NCI-H748 (cell line): ENCODE results near the gene KCNIP4.
"Not testable (repeated sequence)": the region's sequence is repeated elsewhere in the genome, so short reads cannot be mapped to it uniquely, and the experiment has no call there.

ENCODE experiments used
- DNase-seq: peaks from one replicate; lab custom pipeline; 2025; ENCODE audit not compliant: unreplicated experiment; lab: John Stamatoyannopoulos, UW

Gene KCNIP4

GRCh38 chr4:20787940-20788665 is 1160.5 kb downstream of the KCNIP4 start:
- DNase-seq = no peak

GRCh38 chr4:20783134-20783533 is 1165.4 kb downstream of the KCNIP4 start:
- DNase-seq = not testable (repeated sequence)

DNA sequence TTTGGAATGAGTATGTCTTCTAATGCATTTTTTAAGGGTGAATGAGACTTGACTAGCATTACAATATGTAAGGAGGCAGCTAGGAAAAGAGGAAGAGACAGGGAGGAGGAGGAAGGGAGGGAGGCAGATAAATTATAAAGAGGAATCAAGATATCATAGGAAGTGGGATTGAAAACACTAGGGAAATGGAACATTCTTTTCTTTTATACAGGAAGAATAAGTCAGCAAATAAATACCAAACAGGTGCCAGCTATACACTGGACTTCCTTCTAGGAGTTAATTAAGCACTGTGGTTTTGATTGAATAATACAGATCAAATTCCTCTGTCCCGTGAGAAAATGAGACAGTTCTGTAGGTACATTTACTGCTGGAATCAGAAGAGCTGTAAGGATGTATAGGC is 1169.7 kb downstream of the KCNIP4 start:
- no peak for DNase-seq

- DNase-seq = peak; percentile 55
These were observed 1175.2 kb downstream of the KCNIP4 start for GRCh38 chr4:20773144-20773997.

GRCh38 chr4:20764366-20764992 is 1184.1 kb downstream of the KCNIP4 start:
- no peak for DNase-seq

DNA sequence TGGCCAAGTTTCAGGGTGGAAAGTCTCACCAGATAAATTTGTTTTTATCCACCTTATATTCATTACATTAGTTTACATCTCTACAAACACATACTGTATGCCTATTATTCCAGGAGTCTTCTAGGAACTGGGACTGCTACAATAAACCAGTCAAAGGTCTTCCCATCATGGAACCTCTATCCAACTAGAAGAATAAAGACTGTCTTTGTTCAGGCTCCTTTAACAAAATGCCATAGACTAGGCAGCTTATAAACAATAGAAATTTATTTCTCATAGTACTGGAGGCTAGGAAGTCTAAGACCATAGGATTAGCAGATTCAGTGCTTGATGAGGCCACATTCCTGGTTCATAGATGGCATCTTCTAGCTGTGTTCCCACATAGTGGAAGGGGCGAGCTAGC is 1186.7 kb downstream of the KCNIP4 start:
- no peak for DNase-seq

DNA sequence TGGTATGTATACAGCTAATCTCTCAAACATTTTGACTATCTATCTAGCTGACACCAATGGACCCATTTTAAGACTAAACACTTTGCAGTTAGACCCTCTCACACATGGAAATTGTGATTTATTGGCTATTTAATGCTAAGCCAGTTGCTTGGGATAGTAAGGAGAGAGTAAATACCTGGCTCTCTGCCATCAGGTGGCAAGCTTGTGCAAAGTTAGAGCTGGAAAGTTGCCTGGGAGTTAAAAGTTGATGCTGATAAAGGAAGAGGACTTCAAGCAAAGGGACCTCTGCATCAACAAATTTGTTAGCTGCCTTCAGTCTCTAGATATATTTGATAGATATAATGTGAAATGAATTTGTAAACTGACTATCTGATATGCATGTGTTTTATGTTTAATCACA is 1187.2 kb downstream of the KCNIP4 start:
- DNase-seq = no peak

DNA sequence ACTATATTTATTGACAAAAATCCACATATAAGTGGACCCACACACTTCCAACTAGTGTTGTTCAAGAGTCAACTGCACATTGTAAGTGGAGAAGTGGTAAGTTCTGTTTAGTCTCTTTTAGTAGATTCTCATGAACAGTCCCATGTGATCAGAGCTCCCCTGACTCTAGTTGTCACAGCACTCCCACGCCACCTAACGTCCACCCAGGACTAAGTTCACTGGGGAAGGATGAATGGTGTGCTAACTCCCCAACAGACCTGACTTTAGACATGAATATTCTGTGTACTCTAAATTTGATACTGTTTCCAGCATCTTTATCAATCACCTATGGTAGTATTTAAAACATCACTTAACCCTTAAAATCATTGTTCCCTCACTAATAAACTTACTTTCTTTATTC is 1188.5 kb downstream of the KCNIP4 start:
- DNase-seq = peak; percentile 11

GRCh38 chr4:20754036-20754435 is 1194.5 kb downstream of the KCNIP4 start:
- no peak for DNase-seq

GRCh38 chr4:20752641-20753040 is 1195.9 kb downstream of the KCNIP4 start:
- no peak for DNase-seq

GRCh38 chr4:20746000-20746399 is 1202.6 kb downstream of the KCNIP4 start:
- DNase-seq = not testable (repeated sequence)

DNA sequence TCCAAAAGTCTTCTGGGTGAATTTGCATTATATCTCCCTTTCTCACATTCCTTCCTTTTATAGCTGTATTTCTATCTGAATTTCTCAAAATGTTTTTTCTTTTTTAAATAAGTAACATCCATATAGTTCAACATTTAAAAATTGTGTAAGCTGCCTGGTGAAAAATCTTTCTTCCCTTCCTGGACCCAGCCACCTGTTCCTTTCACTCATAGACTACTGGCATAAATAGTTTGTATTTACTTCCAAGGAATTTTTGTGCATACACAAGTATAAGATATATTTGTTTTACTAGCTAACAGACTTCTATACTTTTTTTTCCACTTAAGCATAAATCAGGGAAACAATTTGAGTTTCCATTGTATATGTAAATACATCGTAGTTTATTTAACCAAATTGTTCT is 1212.6 kb downstream of the KCNIP4 start:
- DNase-seq = no peak

DNA sequence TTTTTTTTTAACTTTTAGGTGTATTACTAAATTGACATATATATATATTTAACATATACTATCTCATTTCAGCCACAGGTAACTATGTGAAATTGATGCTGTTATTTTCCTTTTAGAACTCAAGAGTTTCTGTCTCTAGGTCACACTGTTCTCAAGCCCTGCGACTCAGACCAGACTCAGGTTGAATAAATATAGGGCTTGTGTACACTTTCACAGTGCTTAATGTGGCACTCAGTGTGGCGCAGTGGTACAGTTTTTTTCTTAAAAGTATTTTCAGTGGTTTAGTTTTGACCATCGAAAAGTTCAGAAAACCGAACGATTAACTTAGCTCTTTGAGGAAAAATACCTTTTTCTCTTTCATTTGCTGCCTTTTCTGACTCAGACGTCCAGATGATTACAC is 1223.7 kb downstream of the KCNIP4 start:
- DNase-seq = no peak

- no peak for DNase-seq
These were observed 1225.1 kb downstream of the KCNIP4 start for GRCh38 chr4:20723463-20723862.

DNA sequence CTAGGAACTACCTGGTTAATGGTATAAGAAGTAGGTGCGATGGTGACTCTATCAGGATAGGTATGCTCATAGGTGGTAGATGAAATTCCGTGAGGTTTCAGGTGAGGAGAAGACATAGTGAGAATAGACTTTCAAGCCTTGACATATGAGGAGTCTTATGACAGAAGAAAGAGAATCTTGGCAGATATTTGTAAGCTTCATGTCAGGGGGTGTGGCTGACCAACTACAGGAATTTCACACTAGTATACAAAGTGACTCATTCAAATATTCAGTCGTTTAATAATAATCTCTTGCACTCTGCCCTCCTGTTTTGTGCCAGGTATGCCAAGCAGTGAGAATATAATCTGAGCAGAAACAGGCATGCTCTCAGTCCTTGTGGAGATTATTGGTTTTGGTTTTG is 1225.6 kb downstream of the KCNIP4 start:
- no peak for DNase-seq

GRCh38 chr4:20711335-20711734 is 1237.2 kb downstream of the KCNIP4 start:
- no peak for DNase-seq

- DNase-seq = peak; percentile 97
These were observed 1248.4 kb downstream of the KCNIP4 start, which contains the start of gene PACRGL for GRCh38 chr4:20700007-20700761. TSS of gene PACRGL (plus strand) at chr4:20700458. CDS start at chr4:20704482, 4,024 bp downstream.

DNA sequence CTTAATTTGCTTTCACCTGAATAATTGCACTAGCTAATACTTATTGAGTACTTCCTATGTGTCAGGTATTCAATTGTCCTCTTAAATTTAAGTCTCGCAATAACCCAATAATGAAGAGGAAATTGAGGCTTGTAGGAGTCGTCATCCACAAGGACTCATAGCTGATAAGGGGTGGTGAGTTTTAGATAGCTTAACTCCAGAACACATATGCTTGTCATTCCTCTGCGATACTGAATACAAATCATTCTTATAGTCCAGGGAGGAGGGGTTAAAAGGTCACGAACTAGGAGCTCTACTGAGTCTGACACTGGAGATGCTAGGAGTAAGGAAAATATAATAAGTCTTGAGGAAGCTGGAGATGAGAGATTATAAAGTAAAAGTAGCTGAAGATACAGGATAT is 1249.8 kb downstream of the KCNIP4 start:
- no peak for DNase-seq

GRCh38 chr4:20698382-20698781 is 1250.2 kb downstream of the KCNIP4 start:
- DNase-seq = no peak

GRCh38 chr4:20696815-20697214 is 1251.8 kb downstream of the KCNIP4 start:
- DNase-seq = no peak

DNA sequence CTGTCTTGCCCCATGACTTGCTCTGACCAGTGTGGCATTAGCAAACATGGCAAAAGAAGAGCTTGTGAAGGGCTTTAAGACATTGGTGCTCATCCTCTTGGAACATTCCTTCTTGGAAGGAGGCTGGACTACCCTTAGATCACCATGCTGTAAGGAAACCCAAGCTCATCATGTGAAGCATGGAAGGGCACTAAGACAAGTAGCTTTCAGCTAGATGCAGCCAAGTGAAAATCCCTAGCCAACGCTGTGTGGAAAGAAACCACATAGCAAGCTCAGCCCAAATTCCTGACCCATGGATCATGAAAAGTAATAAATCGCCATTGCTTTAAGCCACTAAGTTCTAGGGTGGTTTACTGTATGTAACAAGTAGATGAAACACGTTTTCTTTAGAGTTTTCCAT is 1260.7 kb downstream of the KCNIP4 start:
- DNase-seq = no peak
